ENCODE data around the gene NOS3.

Gene NOS3

GRCh38 chr7:150990416-150991186, at the start of gene NOS3:
Gene NOS3 (plus strand): TSS chr7:150991017. CDS start chr7:150993804, 2,787 bp downstream.
- DNase-seq (ENCODE audit: low read depth, low spot score), result no peak

- no peak for DNase-seq (ENCODE audit: low read depth, low spot score)
Measured at GRCh38 chr7:150941351-150942000, 49.3 kb upstream of the NOS3 start.

- no peak for DNase-seq (ENCODE audit: low read depth, low spot score)
Measured at GRCh38 chr7:150942001-150942590, 48.7 kb upstream of the NOS3 start.

GRCh38 chr7:150942591-150943452, 48.0 kb upstream of the NOS3 start:
- DNase-seq (ENCODE audit: low read depth, low spot score), result no peak

- no peak for DNase-seq (ENCODE audit: low read depth, low spot score)
Measured at GRCh38 chr7:150943453-150943814, 47.4 kb upstream of the NOS3 start.

GRCh38 chr7:150944066-150945042, 46.5 kb upstream of the NOS3 start:
- DNase-seq (ENCODE audit: low read depth, low spot score), result no peak

GRCh38 chr7:150945171-150945852, 45.5 kb upstream of the NOS3 start:
- DNase-seq (ENCODE audit: low read depth, low spot score), result no peak

- no peak for DNase-seq (ENCODE audit: low read depth, low spot score)
Measured at GRCh38 chr7:150945853-150946420, 44.9 kb upstream of the NOS3 start.

GRCh38 chr7:150946421-150947240, 44.2 kb upstream of the NOS3 start:
- DNase-seq (ENCODE audit: low read depth, low spot score), result no peak

- no peak for DNase-seq (ENCODE audit: low read depth, low spot score)
Measured at GRCh38 chr7:150947241-150947745, 43.5 kb upstream of the NOS3 start.

GRCh38 chr7:150947761-150948651, 42.8 kb upstream of the NOS3 start:
- no peak for DNase-seq (ENCODE audit: low read depth, low spot score)

- DNase-seq (ENCODE audit: low read depth, low spot score), result no peak
Measured at GRCh38 chr7:150948791-150949251, 42.0 kb upstream of the NOS3 start.

GRCh38 chr7:150949564-150949963, 41.3 kb upstream of the NOS3 start:
- no peak for DNase-seq (ENCODE audit: low read depth, low spot score)

GRCh38 chr7:150949971-150950491, 40.8 kb upstream of the NOS3 start:
- DNase-seq (ENCODE audit: low read depth, low spot score), result no peak

GRCh38 chr7:150950496-150951180, 40.2 kb upstream of the NOS3 start:
- no peak for DNase-seq (ENCODE audit: low read depth, low spot score)

- no peak for DNase-seq (ENCODE audit: low read depth, low spot score)
Measured at GRCh38 chr7:150951181-150951520, 39.7 kb upstream of the NOS3 start.

GRCh38 chr7:150951521-150951920, 39.3 kb upstream of the NOS3 start:
- DNase-seq (ENCODE audit: low read depth, low spot score), result no peak

Data from brain pericyte (primary cell).